Prostate gland (tissue), 2 donors: Measurements from ENCODE around the gene TMEM63C.

ENCODE experiments used
- POLR2A ChIP-seq: fragments of 450-650 bp; IDR thresholded peaks from one replicate; pipeline ENCODE4 v1.6.1; 2016; ENCODE audit warnings: antibody characterized with exemption, mild to moderate bottlenecking
- POLR2AphosphoS5 ChIP-seq: sonication (generic); formaldehyde crosslinking; IDR thresholded peaks from one replicate; pipeline ENCODE4 v1.6.1; 2017; ENCODE audit warnings: antibody characterized with exemption
- TF ChIP-seq, protein P1 (sequence below), 4 experiments: fragments of 200-600 bp in 2 of 4; fragments of 450-650 bp in 2 of 4; sonication (generic) in 2 of 4; IDR thresholded peaks; 1 replicate in 3 of 4; 2 replicates in 1 of 4; pipeline ENCODE4 v1.5.1; 2016 to 2019; ENCODE audit warnings: antibody characterized with exemption in 4 of 4, mild to moderate bottlenecking in 2 of 4, moderate library complexity in 2 of 4

DNA sequence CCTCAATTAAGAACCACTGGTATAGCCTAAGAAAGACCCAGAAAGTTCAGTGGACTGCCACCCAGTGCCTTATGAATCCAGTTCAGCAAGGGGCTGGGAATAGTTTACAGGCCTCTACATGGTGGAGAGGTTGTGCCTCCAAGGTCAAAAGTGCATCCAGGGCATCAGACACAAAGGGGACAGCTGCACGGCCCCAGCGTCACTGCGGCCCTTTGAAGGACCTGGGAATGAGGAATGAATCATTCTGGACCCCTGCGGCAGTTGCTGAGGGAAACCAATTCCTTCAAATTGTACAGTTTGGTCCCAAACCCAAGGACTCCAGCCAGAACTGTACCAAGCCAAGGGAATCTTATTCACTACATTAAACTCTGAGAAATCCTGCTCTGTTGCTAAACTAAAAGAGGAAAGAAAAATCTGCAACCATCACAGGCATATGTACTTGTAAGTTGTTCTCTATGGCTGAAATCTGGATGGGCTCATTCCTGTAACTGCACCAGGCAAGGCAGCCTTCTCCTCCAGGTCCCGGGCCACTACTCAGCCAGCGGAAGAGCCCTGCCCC is 100.3 kb downstream of the TMEM63C start:
- TF ChIP-seq, protein P1, sequence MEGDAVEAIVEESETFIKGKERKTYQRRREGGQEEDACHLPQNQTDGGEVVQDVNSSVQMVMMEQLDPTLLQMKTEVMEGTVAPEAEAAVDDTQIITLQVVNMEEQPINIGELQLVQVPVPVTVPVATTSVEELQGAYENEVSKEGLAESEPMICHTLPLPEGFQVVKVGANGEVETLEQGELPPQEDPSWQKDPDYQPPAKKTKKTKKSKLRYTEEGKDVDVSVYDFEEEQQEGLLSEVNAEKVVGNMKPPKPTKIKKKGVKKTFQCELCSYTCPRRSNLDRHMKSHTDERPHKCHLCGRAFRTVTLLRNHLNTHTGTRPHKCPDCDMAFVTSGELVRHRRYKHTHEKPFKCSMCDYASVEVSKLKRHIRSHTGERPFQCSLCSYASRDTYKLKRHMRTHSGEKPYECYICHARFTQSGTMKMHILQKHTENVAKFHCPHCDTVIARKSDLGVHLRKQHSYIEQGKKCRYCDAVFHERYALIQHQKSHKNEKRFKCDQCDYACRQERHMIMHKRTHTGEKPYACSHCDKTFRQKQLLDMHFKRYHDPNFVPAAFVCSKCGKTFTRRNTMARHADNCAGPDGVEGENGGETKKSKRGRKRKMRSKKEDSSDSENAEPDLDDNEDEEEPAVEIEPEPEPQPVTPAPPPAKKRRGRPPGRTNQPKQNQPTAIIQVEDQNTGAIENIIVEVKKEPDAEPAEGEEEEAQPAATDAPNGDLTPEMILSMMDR (IDR thresholded peaks at IDR 0.05) = no peak
- no peak for TF ChIP-seq POLR2A
- no peak for TF ChIP-seq POLR2AphosphoS5
